ENCODE results near the gene CAMTA2. TPM values are rescaled to one million over a fixed set of nuclear protein-coding genes. Genes with fewer than 3 reads are reported as not detected.
"Not testable (repeated sequence)": the region's sequence is repeated elsewhere in the genome, so short reads cannot be mapped to it uniquely, and the experiment has no call there.

Gene CAMTA2
- total RNA-seq (10 to 100 TPM; 35.3 to 44.4 (median 40.3) TPM), polyA plus RNA-seq (43.5 TPM)
- long read RNA-seq, donor 1, partial matches to known transcripts = 24 of 38 reads
- long read RNA-seq, donor 1, other reads (novel, unspliced or antisense) = 14 of 38 reads
- long read RNA-seq, donor 2, partial matches to known transcripts = 17 of 20 reads
- long read RNA-seq, donor 2, other reads (novel, unspliced or antisense) = 3 of 20 reads
- long read RNA-seq, donor 3, partial matches to known transcripts = 12 of 15 reads
- long read RNA-seq, donor 3, other reads (novel, unspliced or antisense) = 3 of 15 reads
- long read RNA-seq, donor 4, partial matches to known transcripts = 14 of 28 reads
- long read RNA-seq, donor 4, other reads (novel, unspliced or antisense) = 13 of 28 reads

GRCh38 chr17:4986951-4987766 lies at the start of gene CAMTA2:
TSS of gene CAMTA2 (minus strand) at chr17:4987675. CDS start at chr17:4986222, 1,453 bp downstream.
- peak; percentile 96 for ATAC-seq
- Histone ChIP-seq H3K4me1 (ENCODE audit: control insufficient read depth, insufficient read depth, low read length) (peaks cover 2% of the 10 kb centered on the region), H3K4me3 (ENCODE audit: low read length) (peak within 1 kb of the TSS; percentile 81), H3K9me3 (ENCODE audit: control insufficient read depth, low read length) (no peaks in the 10 kb centered on the region), H3K27me3 (ENCODE audit: control insufficient read depth, insufficient read depth) (no peaks in the 10 kb centered on the region), H3K27ac (ENCODE audit: low read length) (peak within 1 kb of the TSS; percentile 85)
- DNase-seq = peak; percentile 94 to 98 (median 97)
- intact Hi-C loops (cut with DNase I) = loop anchor here (5.0 to 10.0 kb wide), 4 partner anchors 52 to 80 kb away; partner anchors contain the start of gene GP1BA (in 1 of the 4)
- under 1% methylated on average over 78 of the region's 78 CpGs for WGBS

GRCh38 chr17:5035315-5035714 lies 47.8 kb upstream of the CAMTA2 start, which contains the start of gene SLC52A1:
TSS of gene SLC52A1 (minus strand) at chr17:5035426. CDS start at chr17:5034606, 820 bp downstream.
- WGBS = 10% methylated on average over 24 of the region's 24 CpGs
- DNase-seq = peak in 1 of 3 donors; percentile 55
- peak in 1 of 2 donors; percentile 14 for ATAC-seq
- Histone ChIP-seq H3K9me3 (ENCODE audit: control insufficient read depth, low read length) (no peaks in the 10 kb centered on the region), H3K4me3 (ENCODE audit: low read length) (no peak within 1 kb of the TSS), H3K27ac (ENCODE audit: low read length) (no peak within 1 kb of the TSS), H3K27me3 (ENCODE audit: control insufficient read depth, insufficient read depth) (no peaks in the 10 kb centered on the region), H3K4me1 (ENCODE audit: control insufficient read depth, insufficient read depth, low read length) (no peaks in the 10 kb centered on the region)
- intact Hi-C loops (cut with DNase I) = no loop called here

GRCh38 chr17:5034651-5035050 lies 47.2 kb upstream of the CAMTA2 start:
- Histone ChIP-seq H3K27me3 (ENCODE audit: control insufficient read depth, insufficient read depth) (no peaks in the 10 kb centered on the region), H3K4me3 (ENCODE audit: low read length) (no peak overlapping the region), H3K27ac (ENCODE audit: low read length) (no peak overlapping the region), H3K4me1 (ENCODE audit: control insufficient read depth, insufficient read depth, low read length) (no peaks in the 10 kb centered on the region), H3K9me3 (ENCODE audit: control insufficient read depth, low read length) (no peaks in the 10 kb centered on the region)
- 84% methylated on average over 14 of the region's 14 CpGs for WGBS
- intact Hi-C loops (cut with DNase I) = no loop called here
- DNase-seq = peak in 1 of 3 donors; percentile 35
- peak in 1 of 2 donors; percentile 2 for ATAC-seq

- 89% methylated on average over 5 of the region's 5 CpGs for WGBS
- Histone ChIP-seq H3K9me3 (ENCODE audit: control insufficient read depth, low read length) (no peaks in the 10 kb centered on the region), H3K4me1 (ENCODE audit: control insufficient read depth, insufficient read depth, low read length) (no peaks in the 10 kb centered on the region), H3K4me3 (ENCODE audit: low read length) (no peak overlapping the region), H3K27ac (ENCODE audit: low read length) (no peak overlapping the region), H3K27me3 (ENCODE audit: control insufficient read depth, insufficient read depth) (no peaks in the 10 kb centered on the region)
- DNase-seq = peak in 1 of 3 donors; percentile 40
- intact Hi-C loops (cut with DNase I) = no loop called here
- peak in 1 of 2 donors; percentile 11 for ATAC-seq
Observed at GRCh38 chr17:5034063-5034462, 46.6 kb upstream of the CAMTA2 start.

- peak in 1 of 2 donors; percentile 3 for ATAC-seq
Observed at GRCh38 chr17:5033352-5034015, 46.0 kb upstream of the CAMTA2 start.

GRCh38 chr17:5032865-5033264 lies 45.4 kb upstream of the CAMTA2 start:
- no peaks in the 10 kb centered on the region for H3K4me1 ChIP-seq (ENCODE audit: control insufficient read depth, insufficient read depth, low read length)
- ATAC-seq = no peak
- no peak overlapping the region for H3K27ac ChIP-seq (ENCODE audit: low read length)
- DNase-seq = peak in 1 of 3 donors; percentile 49
- 88% methylated on average over 6 of the region's 6 CpGs for WGBS
- no peaks in the 10 kb centered on the region for H3K27me3 ChIP-seq (ENCODE audit: control insufficient read depth, insufficient read depth)
- intact Hi-C loops (cut with DNase I) = no loop called here
- no peak overlapping the region for H3K4me3 ChIP-seq (ENCODE audit: low read length)
- no peaks in the 10 kb centered on the region for H3K9me3 ChIP-seq (ENCODE audit: control insufficient read depth, low read length)

More at GRCh38 chr17:5033352-5034015, 46.0 kb upstream of the CAMTA2 start:
- Histone ChIP-seq H3K9me3 (ENCODE audit: control insufficient read depth, low read length) (no peaks in the 10 kb centered on the region), H3K4me1 (ENCODE audit: control insufficient read depth, insufficient read depth, low read length) (no peaks in the 10 kb centered on the region), H3K4me3 (ENCODE audit: low read length) (no peak overlapping the region), H3K27ac (ENCODE audit: low read length) (no peak overlapping the region), H3K27me3 (ENCODE audit: control insufficient read depth, insufficient read depth) (no peaks in the 10 kb centered on the region)
- DNase-seq = peak in 1 of 3 donors; percentile 58
- 80% methylated on average over 13 of the region's 13 CpGs for WGBS
- intact Hi-C loops (cut with DNase I) = no loop called here

- intact Hi-C loops (cut with DNase I) = no loop called here
- no peaks in the 10 kb centered on the region for H3K9me3 ChIP-seq (ENCODE audit: control insufficient read depth, low read length)
- no peaks in the 10 kb centered on the region for H3K4me1 ChIP-seq (ENCODE audit: control insufficient read depth, insufficient read depth, low read length)
- peak overlapping the region; percentile 77 for H3K4me3 ChIP-seq (ENCODE audit: low read length)
- 4% methylated on average over 48 of the region's 48 CpGs for WGBS
- peak; percentile 69 to 71 for ATAC-seq
- no peak overlapping the region for H3K27ac ChIP-seq (ENCODE audit: low read length)
- DNase-seq = peak; percentile 81 to 92 (median 92)
- no peaks in the 10 kb centered on the region for H3K27me3 ChIP-seq (ENCODE audit: control insufficient read depth, insufficient read depth)
Observed at GRCh38 chr17:5031365-5032082, 44.0 kb upstream of the CAMTA2 start.

GRCh38 chr17:5030168-5030567 lies 42.7 kb upstream of the CAMTA2 start:
- intact Hi-C loops (cut with DNase I); H3K4me3 ChIP-seq (ENCODE audit: low read length); H3K4me1 ChIP-seq (ENCODE audit: control insufficient read depth, insufficient read depth, low read length); DNase-seq; ATAC-seq; H3K27ac ChIP-seq (ENCODE audit: low read length); H3K27me3 ChIP-seq (ENCODE audit: control insufficient read depth, insufficient read depth); H3K9me3 ChIP-seq (ENCODE audit: control insufficient read depth, low read length): not testable (repeated sequence)
- 88% methylated on average over 2 of the region's 2 CpGs for WGBS

GRCh38 chr17:5027916-5028315 lies 40.4 kb upstream of the CAMTA2 start:
- Histone ChIP-seq H3K4me1 (ENCODE audit: control insufficient read depth, insufficient read depth, low read length) (no peaks in the 10 kb centered on the region), H3K27me3 (ENCODE audit: control insufficient read depth, insufficient read depth) (no peaks in the 10 kb centered on the region), H3K4me3 (ENCODE audit: low read length) (no peak overlapping the region), H3K9me3 (ENCODE audit: control insufficient read depth, low read length) (no peaks in the 10 kb centered on the region), H3K27ac (ENCODE audit: low read length) (no peak overlapping the region)
- intact Hi-C loops (cut with DNase I) = no loop called here
- 65% methylated on average over 5 of the region's 5 CpGs for WGBS
- ATAC-seq = no peak
- no peak for DNase-seq

GRCh38 chr17:5027299-5027698 lies 39.8 kb upstream of the CAMTA2 start:
- no peak overlapping the region for H3K4me3 ChIP-seq (ENCODE audit: low read length)
- no peaks in the 10 kb centered on the region for H3K27me3 ChIP-seq (ENCODE audit: control insufficient read depth, insufficient read depth)
- DNase-seq (no peak), ATAC-seq (no peak)
- H3K4me1 ChIP-seq (ENCODE audit: control insufficient read depth, insufficient read depth, low read length) = no peaks in the 10 kb centered on the region
- intact Hi-C loops (cut with DNase I) = no loop called here
- 91% methylated on average over 6 of the region's 6 CpGs for WGBS
- no peaks in the 10 kb centered on the region for H3K9me3 ChIP-seq (ENCODE audit: control insufficient read depth, low read length)
- H3K27ac ChIP-seq (ENCODE audit: low read length) = no peak overlapping the region

Data from right cardiac atrium (tissue), 5 donors.